Endothelial cell of umbilical vein (primary cell): ENCODE results near the gene MRNIP. TPM values are rescaled to one million over a fixed set of nuclear protein-coding genes. Genes with fewer than 3 reads are reported as not detected.

ENCODE experiments used
- BruUV-seq: library from RNA; stranded (reverse); fragments of 400-500 nt; replicated peaks from 2 replicates; lab custom pipeline; 2021; lab: Mats Ljungman, UMichigan
- CTCF ChIA-PET: fragments of 300-600, 350-600 bp; sonication (Branson Sonifier 250); formaldehyde crosslinking; loops from one replicate; lab custom pipeline; 2021; ENCODE audit warnings: antibody characterized with exemption, inconsistent platforms; lab: Charles Lee
- POLR2A ChIA-PET: fragments of 300-600, 350-600 bp; sonication (Branson Sonifier 250); formaldehyde crosslinking; loops from one replicate; lab custom pipeline; 2021; ENCODE audit warnings: antibody characterized with exemption, inconsistent platforms; lab: Charles Lee
- DNase-seq: peaks from one replicate; pipeline ENCODE4 v3.0.0-alpha.2; 2011; ENCODE audit warnings: low read depth, low spot score
- FAIRE-seq: peaks from 2 replicates; lab custom pipeline; 2011; peaks lifted over from hg19 to GRCh38; lab: Jason Lieb, UNC
- H2AFZ ChIP-seq: 2 replicates; pipeline ENCODE4 v1.6.0; 2012; ENCODE audit warnings: low read depth, low read length, control low read depth, inconsistent platforms
- H3K27ac ChIP-seq: 2 replicates; pipeline ENCODE4 v1.5.1; 2011; ENCODE audit warnings: low read depth, mild to moderate bottlenecking, control low read depth, low read length, moderate library complexity; ENCODE audit not compliant: insufficient read depth
- H3K27me3 ChIP-seq, 2 experiments: 2 replicates each; pipeline versions ENCODE4 v1.6.0 to v1.6.1; 2011; ENCODE audit warnings: low read length in 2 of 2, mixed read lengths in 1 of 2; ENCODE audit not compliant: control insufficient read depth in 2 of 2, insufficient read depth in 2 of 2
- H3K36me3 ChIP-seq, 2 experiments: 2 replicates in 1 of 2; 3 replicates in 1 of 2; pipeline ENCODE4 v1.5.1; 2011; ENCODE audit warnings: low read length in 2 of 2, mild to moderate bottlenecking in 1 of 2, moderate library complexity in 1 of 2; ENCODE audit not compliant: control insufficient read depth in 2 of 2, insufficient read depth in 2 of 2; ENCODE audit errors: extremely low read depth in 1 of 2
- H3K4me1 ChIP-seq: 3 replicates; pipeline ENCODE4 v1.5.1; 2011; ENCODE audit warnings: mild to moderate bottlenecking, low read length; ENCODE audit not compliant: control insufficient read depth, insufficient read depth; ENCODE audit errors: extremely low read depth
- H3K4me2 ChIP-seq: 2 replicates; pipeline ENCODE4 v1.6.1; 2011; ENCODE audit warnings: low read length, control low read depth, mixed read lengths; ENCODE audit not compliant: insufficient read depth
- H3K4me3 ChIP-seq, 3 experiments: fragments of 200-600 bp in 1 of 3; sonication (generic), shearing (Covaris generic) in 1 of 3; replicated peaks in 1 of 3; 2 replicates each; pipeline ENCODE4 v1.5.1; 2011 to 2016; ENCODE audit warnings: control low read depth in 3 of 3, low read length in 3 of 3, mild to moderate bottlenecking in 2 of 3, inconsistent platforms in 1 of 3, low read depth in 1 of 3, moderate library complexity in 1 of 3; ENCODE audit not compliant: insufficient read depth in 1 of 3
- H3K79me2 ChIP-seq: 2 replicates; pipeline ENCODE4 v1.6.0; 2012; ENCODE audit warnings: low read length, inconsistent platforms; ENCODE audit not compliant: control insufficient read depth, insufficient read depth
- H3K9ac ChIP-seq: replicated peaks from 2 replicates; pipeline ENCODE3; 2011; ENCODE audit warnings: low read length, control low read depth; ENCODE audit not compliant: insufficient read depth; ENCODE audit errors: extremely low read depth
- H3K9me1 ChIP-seq: replicated peaks from 3 replicates; pipeline ENCODE4 v1.6.0; 2011; ENCODE audit warnings: mild to moderate bottlenecking, low read length; ENCODE audit not compliant: control insufficient read depth, insufficient read depth; ENCODE audit errors: extremely low read depth
- H3K9me3 ChIP-seq: replicated peaks from 2 replicates; pipeline ENCODE4 v1.5.1; 2012; ENCODE audit warnings: low read length, inconsistent platforms; ENCODE audit not compliant: control insufficient read depth, insufficient read depth
- H4K20me1 ChIP-seq: replicated peaks from 2 replicates; pipeline ENCODE3; 2011; ENCODE audit warnings: mild to moderate bottlenecking, low read length; ENCODE audit not compliant: control insufficient read depth, insufficient read depth; ENCODE audit errors: extremely low read depth
- CTCF ChIP-seq, 2 donors: IDR thresholded peaks; 1 replicate in 1 of 2; 2 replicates in 1 of 2; pipeline ENCODE4 v1.5.1; 2011; ENCODE audit warnings: low read length in 2 of 2, mild to moderate bottlenecking in 2 of 2, moderate library complexity in 2 of 2, control low read depth in 1 of 2, inconsistent platforms in 1 of 2, low read depth in 1 of 2; ENCODE audit not compliant: insufficient read depth in 1 of 2; ENCODE audit errors: extremely low read depth in 1 of 2
- EZH2 ChIP-seq: IDR thresholded peaks from 2 replicates; pipeline ENCODE4 v1.6.1; 2012; ENCODE audit warnings: borderline replicate concordance, low read depth, mild to moderate bottlenecking, moderate library complexity, low read length, inconsistent platforms; ENCODE audit not compliant: severe bottlenecking
- GATA2 ChIP-seq: IDR thresholded peaks from 2 replicates; pipeline ENCODE4 v1.7.0; 2011; ENCODE audit warnings: low read depth, mild to moderate bottlenecking, moderate library complexity, mixed read lengths, low read length; ENCODE audit not compliant: insufficient read length, insufficient read depth
- JUN ChIP-seq: IDR thresholded peaks from 2 replicates; pipeline ENCODE4 v1.6.1; 2011; ENCODE audit warnings: borderline replicate concordance, low read depth; ENCODE audit not compliant: insufficient read length, insufficient read depth
- POLR2AphosphoS5 ChIP-seq: IDR thresholded peaks from 2 replicates; pipeline ENCODE4 v1.6.1; 2012; ENCODE audit warnings: low read depth, mild to moderate bottlenecking, control low read depth, low read length, moderate library complexity; ENCODE audit not compliant: insufficient read depth
- dilution Hi-C: fragments of 300-500 bp; cut with MboI; formaldehyde crosslinking; loops from one replicate; pipeline ENCODE4 v1.15.0; 2019; ENCODE audit warnings: low sequenced_read_pairs; ENCODE audit not compliant: extremely low pct_ligation_motif_present
- intact Hi-C: fragments of 100-400 bp; cut with micrococcal nuclease; formaldehyde crosslinking; loops from one replicate; pipeline ENCODE4 v1.10.0; 2022
- polyA plus RNA-seq, 4 experiments: library from polyadenylated mRNA; depleted of rRNA in 3 of 4; stranded (reverse) in 3 of 4; unstranded in 1 of 4; fragments of >200 nt; gene quantifications; 2 replicates each; pipeline versions ENCODE4 v1.2.1 to v1.2.3, GENCODE V29; 2011 to 2012; ENCODE audit warnings: missing spikeins in 1 of 4
- total RNA-seq: library from RNA; stranded (reverse); gene quantifications from 2 replicates; pipeline ENCODE4 v1.2.3, GENCODE V29; 2021

MRNIP gene
- total and polyA plus RNA-seq, 2 donors (not counting 3 experiments of a cell fraction or from before 2014, with no cell fraction given): 17.1 to 19.1 TPM

GRCh38 chr5:179882338-179882737, 23.7 kb upstream of the MRNIP start:
- Histone ChIP-seq H3K9me1 (no peaks in the 10 kb centered on the region), H3K4me3 (no peak overlapping the region), H3K27ac (no peak overlapping the region), H3K4me1 (no peaks in the 10 kb centered on the region), H3K27me3 (no peaks in the 10 kb centered on the region), H2AFZ (no peak overlapping the region), H3K36me3 (peaks cover 19 to 46% of the 10 kb centered on the region in 2 experiments), H3K79me2 (no peaks in the 10 kb centered on the region), H3K4me2 (no peak overlapping the region), H3K9ac (no peak overlapping the region), H4K20me1 (no peaks in the 10 kb centered on the region), H3K9me3 (peaks cover 8% of the 10 kb centered on the region)
- dilution Hi-C loops: no loop called here
- intact Hi-C loops: no loop called here
- DNase-seq (no peak), FAIRE-seq (no peak)
- TF ChIP-seq POLR2AphosphoS5 (no peak), EZH2 (no peak), JUN (no peak), CTCF (IDR thresholded peaks at IDR 0.05; ENCODE audit: extremely low read depth in 1 of 2, insufficient read depth in 1 of 2, low read depth in 1 of 2, low read length in 2 of 2) (no peak), GATA2 (no peak)
- no TSS peak for BruUV-seq
- ChIA-PET CTCF (no interaction called here), POLR2A (no interaction called here)
